SK-N-DZ (cell line): ENCODE data around the gene TMEM187.

Experiments
- DNase-seq: peaks from one replicate; pipeline ENCODE4 v3.0.0-alpha.2; 2015; ENCODE audit warnings: low spot score

The TMEM187 gene

GRCh38 chrX:153934762-153935325, 37.7 kb upstream of the TMEM187 start, which contains the start of gene NAA10:
TSS of gene NAA10 (minus strand) at chrX:153935037. CDS start at chrX:153934904, 133 bp downstream.
- DNase-seq: peak; percentile 64

GRCh38 chrX:153935326-153935851, 37.2 kb upstream of the TMEM187 start:
- DNase-seq: no peak

- DNase-seq: no peak
Measured at GRCh38 chrX:153937056-153937455, 35.5 kb upstream of the TMEM187 start.

GRCh38 chrX:153938226-153938786, 34.2 kb upstream of the TMEM187 start:
- DNase-seq: no peak

GRCh38 chrX:153939573-153939972, 33.0 kb upstream of the TMEM187 start:
- DNase-seq: no peak

GRCh38 chrX:153941336-153942252, 31.0 kb upstream of the TMEM187 start:
- DNase-seq: no peak

- DNase-seq: peak; percentile 57
Measured at GRCh38 chrX:153944140-153944799, 28.3 kb upstream of the TMEM187 start, which contains the start of gene RENBP. TSS of gene RENBP (minus strand) at chrX:153944643. CDS start at chrX:153944610, 33 bp downstream.

GRCh38 chrX:153944800-153945150, 27.8 kb upstream of the TMEM187 start:
- DNase-seq: no peak

GRCh38 chrX:153945956-153946943, 26.3 kb upstream of the TMEM187 start:
- no peak for DNase-seq

GRCh38 chrX:153947009-153947769, 25.4 kb upstream of the TMEM187 start:
- DNase-seq: peak; percentile 83

GRCh38 chrX:153948002-153948466, 24.5 kb upstream of the TMEM187 start:
- DNase-seq: no peak

GRCh38 chrX:153948847-153949805, 23.4 kb upstream of the TMEM187 start:
- no peak for DNase-seq

GRCh38 chrX:153950127-153950526, 22.4 kb upstream of the TMEM187 start:
- no peak for DNase-seq

- DNase-seq: no peak
Measured at GRCh38 chrX:153951683-153952372, 20.7 kb upstream of the TMEM187 start.

GRCh38 chrX:153952373-153953026, 20.1 kb upstream of the TMEM187 start:
- DNase-seq: no peak

- peak; percentile 72 for DNase-seq
Measured at GRCh38 chrX:153953342-153953830, 19.2 kb upstream of the TMEM187 start.
